ENCODE data around the gene VPS35L. TPM values are rescaled to one million over a fixed set of nuclear protein-coding genes. Genes with fewer than 3 reads are reported as not detected.
A peak's percentile ranks its signal among the peaks of the same experiment; 100 is the strongest.

VPS35L gene
- total and polyA plus RNA-seq, 2 of the 13 experiments (the other 11 are each of a cell fraction or from before 2014, with no cell fraction given), result 1.4 to 1.6 TPM

GRCh38 chr16:19523184-19523558, 32.3 kb upstream of the VPS35L start (continued):
- peak; percentile 95 for TF ChIP-seq ZNF280D (CRISPR knock-in tag; IDR thresholded peaks at IDR 0.05)
- TF ChIP-seq ZBTB20 (CRISPR knock-in tag; IDR thresholded peaks at IDR 0.05; ENCODE audit: borderline replicate concordance, low read depth), result no peak
- 0 out of 2 replicates have a peak, but pooled peaks have one; percentile 3 for TF ChIP-seq NKX3-1 (CRISPR knock-in tag; IDR thresholded peaks at IDR 0.05)
- TF ChIP-seq ZNF784 (CRISPR knock-in tag; IDR thresholded peaks at IDR 0.05; ENCODE audit: borderline replicate concordance), result peak; percentile 43; the same call in 1 of the 2 replicates
- no peak for TF ChIP-seq ZNF530 (CRISPR knock-in tag; IDR thresholded peaks at IDR 0.05; ENCODE audit: low read depth)
- TF ChIP-seq SMAD3 (CRISPR knock-in tag; IDR thresholded peaks at IDR 0.05), result no peak
- TF ChIP-seq ZNF362 (CRISPR knock-in tag; IDR thresholded peaks at IDR 0.05; ENCODE audit: borderline replicate concordance), result peak; percentile 71
- no peak for TF ChIP-seq ZNF589 (CRISPR knock-in tag; conservative IDR thresholded peaks at IDR 0.05)
- TF ChIP-seq EEA1 (CRISPR knock-in tag; IDR thresholded peaks at IDR 0.05; ENCODE audit: borderline replicate concordance), result peak; percentile 73; the same call in 1 of the 2 replicates
- TF ChIP-seq NCOR1 (IDR thresholded peaks at IDR 0.05; ENCODE audit: borderline replicate concordance, low read length), result no peak
- no peak for TF ChIP-seq SOX13 (IDR thresholded peaks at IDR 0.05)
- no peak for TF ChIP-seq SOX13 (CRISPR knock-in tag; conservative IDR thresholded peaks at IDR 0.05 in 1 of 2, IDR thresholded peaks at IDR 0.05 in 1 of 2)
- TF ChIP-seq ZNF34 (CRISPR knock-in tag; IDR thresholded peaks at IDR 0.05; ENCODE audit: borderline replicate concordance), result peak; percentile 0; the same call in 1 of the 2 replicates
- TF ChIP-seq ZNF3 (CRISPR knock-in tag; IDR thresholded peaks at IDR 0.05), result peak; percentile 91
- no peak for TF ChIP-seq SRSF1 (optimal IDR thresholded peaks at IDR 0.05; ENCODE audit: low read depth, low read length)
- TF ChIP-seq GLI4 (CRISPR knock-in tag; IDR thresholded peaks at IDR 0.05; ENCODE audit: borderline replicate concordance), result no peak
- no peak for TF ChIP-seq RXRB (CRISPR knock-in tag; IDR thresholded peaks at IDR 0.05; ENCODE audit: borderline replicate concordance)
- no peak for TF ChIP-seq JDP2 (CRISPR knock-in tag; IDR thresholded peaks at IDR 0.05; ENCODE audit: borderline replicate concordance)
- no peak for TF ChIP-seq TBX3 (IDR thresholded peaks at IDR 0.05; ENCODE audit: borderline replicate concordance)
- no peak for TF ChIP-seq GFI1 (CRISPR knock-in tag; IDR thresholded peaks at IDR 0.05; ENCODE audit: borderline replicate concordance)
- TF ChIP-seq ZNF550 (CRISPR knock-in tag; IDR thresholded peaks at IDR 0.05; ENCODE audit: borderline replicate concordance), result 0 out of 2 replicates have a peak, but pooled peaks have one; percentile 11
- TF ChIP-seq SP1 (IDR thresholded peaks at IDR 0.05), result no peak
- TF ChIP-seq SP1 (CRISPR knock-in tag; IDR thresholded peaks at IDR 0.05), result peak; percentile 13; the same call in 1 of the 2 replicates
- 0 out of 2 replicates have a peak, but pooled peaks have one; percentile 58 for TF ChIP-seq SNAPC2 (CRISPR knock-in tag; IDR thresholded peaks at IDR 0.05)
- TF ChIP-seq ZNF839 (CRISPR knock-in tag; IDR thresholded peaks at IDR 0.05; ENCODE audit: borderline replicate concordance), result no peak

Data from HepG2 (cell line).